GM03348 (cell line): Measurements from ENCODE around the gene INSM1.
A peak's percentile ranks its signal among the peaks of the same experiment; 100 is the strongest.
"Not testable (repeated sequence)": the region's sequence is repeated elsewhere in the genome, so short reads cannot be mapped to it uniquely, and the experiment has no call there.

Experiments
- DNase-seq: peaks from one replicate; pipeline ENCODE4 v3.0.0; 2012; ENCODE audit warnings: low spot score

INSM1 gene

GRCh38 chr20:20367575-20368417, at the start of gene INSM1:
Gene INSM1 (plus strand): TSS chr20:20368104. CDS start chr20:20368268, 164 bp downstream.
- no peak for DNase-seq

GRCh38 chr20:20318365-20319161, 49.3 kb upstream of the INSM1 start:
- peak; percentile 46 for DNase-seq

- no peak for DNase-seq
These were observed 46.8 kb upstream of the INSM1 start for GRCh38 chr20:20321134-20321533.

- no peak for DNase-seq
These were observed 46.0 kb upstream of the INSM1 start for GRCh38 chr20:20321917-20322316.

GRCh38 chr20:20322912-20323311, 45.0 kb upstream of the INSM1 start:
- DNase-seq: no peak

GRCh38 chr20:20327746-20328145, 40.2 kb upstream of the INSM1 start:
- no peak for DNase-seq

GRCh38 chr20:20329564-20329963, 38.3 kb upstream of the INSM1 start:
- no peak for DNase-seq

- DNase-seq: no peak
These were observed 36.7 kb upstream of the INSM1 start for GRCh38 chr20:20331156-20331555.

GRCh38 chr20:20331817-20332216, 36.1 kb upstream of the INSM1 start:
- no peak for DNase-seq

- DNase-seq: no peak
These were observed 34.0 kb upstream of the INSM1 start for GRCh38 chr20:20333866-20334265.

GRCh38 chr20:20334489-20334888, 33.4 kb upstream of the INSM1 start:
- no peak for DNase-seq

GRCh38 chr20:20338133-20338730, 29.7 kb upstream of the INSM1 start:
- DNase-seq: no peak

GRCh38 chr20:20340443-20340842, 27.5 kb upstream of the INSM1 start:
- DNase-seq: no peak

- no peak for DNase-seq
These were observed 26.5 kb upstream of the INSM1 start for GRCh38 chr20:20341371-20341770.

- no peak for DNase-seq
These were observed 25.8 kb upstream of the INSM1 start for GRCh38 chr20:20342066-20342465.

GRCh38 chr20:20343932-20344331, 24.0 kb upstream of the INSM1 start:
- DNase-seq: no peak

- DNase-seq: no peak
These were observed 23.4 kb upstream of the INSM1 start for GRCh38 chr20:20344476-20344875.

GRCh38 chr20:20353576-20353975, 14.3 kb upstream of the INSM1 start:
- no peak for DNase-seq

- DNase-seq: not testable (repeated sequence)
These were observed 12.4 kb upstream of the INSM1 start for GRCh38 chr20:20355503-20355902.

- no peak for DNase-seq
These were observed 9.1 kb upstream of the INSM1 start for GRCh38 chr20:20358801-20359200.

- no peak for DNase-seq
These were observed 8.3 kb upstream of the INSM1 start for GRCh38 chr20:20359628-20360027.

GRCh38 chr20:20360464-20360863, 7.4 kb upstream of the INSM1 start:
- peak; percentile 85 for DNase-seq
